ENCODE results near the gene ANK3.
A peak's percentile ranks its signal among the peaks of the same experiment; 100 is the strongest.

The ANK3 gene

GRCh38 chr10:60384708-60385398 is 4.8 kb downstream of the ANK3 start:
- no peaks in the 10 kb centered on the region for H3K36me3 ChIP-seq (ENCODE audit: control insufficient read depth in 2 of 2, insufficient read depth in 1 of 2, low read length in 2 of 2)
- no peak for TF ChIP-seq ELK4 (IDR thresholded peaks at IDR 0.05; ENCODE audit: borderline replicate concordance, low read depth, low read length)
- 0 out of 2 replicates have a peak, but pooled peaks have one; percentile 9 for TF ChIP-seq PRDM10 (tag by site-specific recombination; IDR thresholded peaks at IDR 0.05)
- ChIA-PET POLR2A (no interaction called here), CTCF (interaction anchor here (0.6 kb wide), 1 partner anchor 520 kb away, joined by 5 read pairs; no protein-coding TSS in a partner anchor)
- H3K27ac ChIP-seq (ENCODE audit: extremely low read depth, low read depth, low read length) = no peak overlapping the region
- no peaks in the 10 kb centered on the region for H3K4me1 ChIP-seq (ENCODE audit: control insufficient read depth, insufficient read depth, low read length)
- no peak overlapping the region for H3K4me3 ChIP-seq (ENCODE audit: low read depth, low read length)
- no peaks in the 10 kb centered on the region for H3K9me3 ChIP-seq (ENCODE audit: control insufficient read depth, insufficient read depth, low read depth, low read length)

GRCh38 chr10:60384011-60384410 is 5.7 kb downstream of the ANK3 start:
- ChIA-PET POLR2A (no interaction called here), CTCF (interaction anchor here (0.6 kb wide), 1 partner anchor 48 kb away, joined by 7 read pairs; no protein-coding TSS in a partner anchor)
- Histone ChIP-seq H3K27ac (ENCODE audit: extremely low read depth, low read depth, low read length) (no peak overlapping the region), H3K4me1 (ENCODE audit: control insufficient read depth, insufficient read depth, low read length) (no peaks in the 10 kb centered on the region), H3K4me3 (ENCODE audit: low read depth, low read length) (no peak overlapping the region), H3K36me3 (ENCODE audit: control insufficient read depth in 2 of 2, insufficient read depth in 1 of 2, low read length in 2 of 2) (no peaks in the 10 kb centered on the region), H3K9me3 (ENCODE audit: control insufficient read depth, insufficient read depth, low read depth, low read length) (no peaks in the 10 kb centered on the region)
- no peak for TF ChIP-seq SCRT2 (tag by site-specific recombination; IDR thresholded peaks at IDR 0.05)
- TF ChIP-seq ZNF324 (tag by site-specific recombination; IDR thresholded peaks at IDR 0.05) = no peak
- no peak for TF ChIP-seq REST (tag by site-specific recombination; IDR thresholded peaks at IDR 0.05)
- TF ChIP-seq ZNF140 (tag by site-specific recombination; IDR thresholded peaks at IDR 0.05) = no peak
- TF ChIP-seq HOXC10 (CRISPR knock-in tag; IDR thresholded peaks at IDR 0.05) = no peak
- TF ChIP-seq ZNF169 (tag by site-specific recombination; IDR thresholded peaks at IDR 0.05) = no peak
- no peak for TF ChIP-seq YY2 (tag by site-specific recombination; IDR thresholded peaks at IDR 0.05)
- TF ChIP-seq ZNF184 (tag by site-specific recombination; IDR thresholded peaks at IDR 0.05) = no peak
- TF ChIP-seq ZSCAN16 (tag by site-specific recombination; IDR thresholded peaks at IDR 0.05) = no peak
- no peak for TF ChIP-seq HOXD13 (CRISPR knock-in tag; IDR thresholded peaks at IDR 0.05; ENCODE audit: borderline replicate concordance)
- TF ChIP-seq ZNF211 (tag by site-specific recombination; IDR thresholded peaks at IDR 0.05; ENCODE audit: low read depth) = no peak
- TF ChIP-seq ZNF280D (tag by site-specific recombination; IDR thresholded peaks at IDR 0.05) = no peak
- no peak for TF ChIP-seq ZNF146 (tag by site-specific recombination; IDR thresholded peaks at IDR 0.05)
- TF ChIP-seq ZNF350 (tag by site-specific recombination; IDR thresholded peaks at IDR 0.05) = no peak
- TF ChIP-seq ZNF843 (tag by site-specific recombination; IDR thresholded peaks at IDR 0.05) = no peak
